Ovary (tissue), 9 donors: ENCODE results near the gene C1orf159. TPM values are rescaled to one million over a fixed set of nuclear protein-coding genes. Genes with fewer than 3 reads are reported as not detected.

ENCODE experiments used
- DNase-seq, 5 donors: peaks; one replicate each; pipeline ENCODE4 v3.0.0-alpha.2; 2019 to 2020
- H3K27ac ChIP-seq, 2 donors: fragments of 200-600 bp; one replicate each; pipeline versions ENCODE4 v1.5.1 to v1.8.0; 2019 to 2022
- H3K27me3 ChIP-seq: fragments of 200-600 bp; one replicate; pipeline ENCODE4 v1.8.0; 2022
- H3K36me3 ChIP-seq: fragments of 200-600 bp; sonication (generic); one replicate; pipeline ENCODE4 v1.5.1; 2019
- H3K4me1 ChIP-seq: one replicate; pipeline ENCODE4 v1.8.1; 2013; ENCODE audit warnings: mild to moderate bottlenecking, moderate library complexity; ENCODE audit not compliant: insufficient read depth
- H3K4me3 ChIP-seq: fragments of 200-600 bp; sonication (generic); one replicate; pipeline ENCODE4 v1.5.1; 2017
- H3K9me3 ChIP-seq, 2 donors: fragments of 200-600 bp in 1 of 2; sonication (generic) in 1 of 2; one replicate each; pipeline versions ENCODE4 v1.5.1 to v1.8.1; 2013 to 2019; ENCODE audit warnings: mild to moderate bottlenecking in 1 of 2, moderate library complexity in 1 of 2
- CTCF ChIP-seq, 3 donors: fragments of 450-650 bp in 2 of 3; fragments of 200-600 bp in 1 of 3; IDR thresholded peaks; one replicate each; pipeline versions ENCODE4 v1.5.1 to v1.8.0; 2016 to 2022; ENCODE audit warnings: antibody characterized with exemption in 3 of 3, mild to moderate bottlenecking in 1 of 3
- EP300 ChIP-seq: sonication (generic); formaldehyde crosslinking; IDR thresholded peaks from one replicate; pipeline ENCODE4 v1.6.1; 2017; ENCODE audit warnings: antibody characterized with exemption
- POLR2A ChIP-seq: fragments of 450-650 bp; IDR thresholded peaks from one replicate; pipeline ENCODE4 v1.6.1; 2017; ENCODE audit warnings: antibody characterized with exemption, mild to moderate bottlenecking, moderate library complexity
- WGBS, 3 donors: extraction: QIAGEN DNeasy Blood & Tissue Kit in 1 of 3; methylation state at CpG; one replicate each; pipeline versions ENCODE4 v1.1.5 to v1.1.7; 2013 to 2017; 5-methylcytosine and 5-hydroxymethylcytosine counted together
- intact Hi-C, 4 donors: fragments of 100-400 bp; cut with DNase I; formaldehyde crosslinking; loops; one replicate each; pipeline versions ENCODE4 v1.11.0 to v1.15.1; 2022 to 2023
- polyA plus RNA-seq, 2 donors: library from polyadenylated mRNA; stranded (reverse); fragments of 200-250 nt in 1 of 2; fragments of 350-450 nt in 1 of 2; fragmentation: Illumina TruSeq in 1 of 2; extraction: RNeasy Lipid Tissue Mini Kit (QIAGEN cat#74804) in 1 of 2; gene quantifications; one replicate each; pipeline ENCODE4 v1.2.3, GENCODE V29; 2013 to 2014
- total RNA-seq, 7 donors: library from RNA; depleted of rRNA in 2 of 7; stranded (reverse); fragments of >200 nt in 2 of 7; fragmentation: NEBNext Ultra II Directional in 3 of 7; extraction: Animal tissue kit (Norgen Biotek cat#: 25700) in 3 of 7; gene quantifications; one replicate each; pipeline versions ENCODE4 v1.1.0 to v1.2.4, GENCODE V29; 2016 to 2023
- donor health status: DM: no; HTN: no; CAD: no; lungs with moderate emphysema.
- donor health status: DM: no; HTN: no; CAD: no.
- donor health status: Bipolar disorder and iron deficiency.
- donor health status: DM: yes; HTN: yes; CAD: no.
- donor health status: DM: no; HTN: no; CAD: no.
- donor health status: DM: yes; HTN: yes; CAD: no.

C1orf159 gene
- total and polyA plus RNA-seq, 9 donors, result 0.28 to 22.1 (median 9.4) TPM

DNA sequence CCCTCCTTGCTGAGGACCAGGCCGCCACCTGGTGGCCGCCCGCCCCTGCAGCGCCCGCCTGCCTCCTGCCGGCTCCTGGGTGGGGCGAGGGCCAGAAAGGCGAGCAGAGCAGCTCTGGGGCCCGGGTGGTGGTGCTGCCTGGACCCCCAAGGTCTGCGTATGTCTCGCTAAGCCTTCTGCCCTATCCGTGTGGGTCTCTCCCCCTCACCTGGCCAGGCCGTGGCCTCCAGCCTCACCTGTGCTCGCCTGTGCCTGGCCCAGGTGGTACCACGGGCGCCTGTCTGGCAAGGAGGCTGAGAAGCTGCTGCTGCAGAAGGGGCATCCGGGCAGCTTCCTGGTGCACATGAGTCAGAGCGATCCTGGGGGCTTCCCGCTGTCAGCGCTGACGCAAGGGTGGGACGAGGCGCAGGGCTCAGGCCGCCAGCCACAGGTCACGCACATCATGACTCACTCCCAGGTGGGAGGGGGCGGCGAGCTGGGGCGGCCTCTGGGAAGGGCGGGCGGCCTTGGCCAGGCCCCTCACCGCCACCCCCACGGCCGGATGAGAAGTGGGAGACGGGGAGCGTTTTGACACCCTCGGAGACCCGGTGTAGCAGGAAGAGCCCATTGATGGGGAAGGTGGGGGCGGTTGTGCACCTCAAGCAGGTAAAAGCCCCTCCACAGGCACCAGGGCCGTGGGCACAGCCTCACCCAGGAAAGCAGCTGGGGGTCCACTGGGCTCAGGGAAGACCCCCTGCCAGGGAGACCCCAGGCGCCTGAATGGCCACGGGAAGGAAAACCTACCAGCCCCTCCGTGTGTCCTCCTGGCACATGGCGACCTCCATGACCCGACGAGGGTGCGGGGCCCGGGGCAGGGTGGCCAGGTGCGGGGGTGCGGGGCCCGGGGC, 51.7 kb downstream of the C1orf159 start:
- Histone ChIP-seq H3K4me1 (peaks cover 3% of the 10 kb centered on the region), H3K27ac (no peak overlapping the region), H3K27me3 (peaks cover 9% of the 10 kb centered on the region), H3K36me3 (no peaks in the 10 kb centered on the region), H3K4me3 (no peak overlapping the region), H3K9me3 (no peaks in the 10 kb centered on the region)
- 5 to 13% (median 7%) methylated on average over 18 to 50 of the region's 50 CpGs for WGBS, 3 donors
- peak in 3 of 5 donors; percentile 43 to 64 (median 63) for DNase-seq
- intact Hi-C loops, result loop anchor here in 1 of 4 donors (2.0 kb wide), 1 partner anchor 79 kb away; no protein-coding TSS in a partner anchor
- TF ChIP-seq CTCF (IDR thresholded peaks at IDR 0.05), result peak; percentile 3 to 70 (median 60)
- no peak for TF ChIP-seq EP300

DNA sequence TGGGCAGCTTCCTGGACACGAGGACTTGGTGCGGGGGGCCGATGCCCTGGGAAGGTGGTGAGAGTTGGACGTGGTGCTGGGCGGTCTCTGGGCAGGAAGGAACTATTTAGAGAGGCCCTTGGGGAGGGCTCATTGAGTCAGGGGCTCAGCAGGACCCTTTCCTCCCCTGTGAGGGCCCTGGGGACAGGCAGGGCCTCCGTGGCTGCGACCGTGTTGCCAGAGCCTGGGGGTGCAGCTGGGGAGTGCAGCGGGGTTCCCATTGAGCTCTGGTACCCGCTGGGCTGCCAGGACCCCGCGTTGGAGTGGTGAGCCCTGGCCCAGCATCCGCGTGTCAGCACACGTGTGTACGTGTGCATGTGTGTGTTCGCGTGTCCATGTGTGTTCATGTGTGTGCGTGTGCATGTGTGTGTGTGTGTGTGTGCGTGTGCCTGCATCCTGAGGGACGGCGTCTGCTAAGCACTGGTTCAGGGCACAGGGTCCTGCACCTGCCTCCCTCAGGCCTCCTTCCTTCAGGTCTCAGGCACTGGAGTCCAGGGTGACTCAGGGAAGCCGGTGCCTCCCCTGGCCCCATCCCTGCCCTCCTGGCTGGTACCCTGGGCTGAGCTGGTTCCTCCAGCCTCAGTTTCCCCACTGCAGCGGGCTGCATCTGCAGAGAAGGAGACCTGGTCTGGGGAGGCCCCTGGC, 52.5 kb downstream of the C1orf159 start:
- Histone ChIP-seq H3K36me3 (no peaks in the 10 kb centered on the region), H3K4me1 (peaks cover 4% of the 10 kb centered on the region), H3K4me3 (no peak overlapping the region), H3K27ac (no peak overlapping the region), H3K9me3 (no peaks in the 10 kb centered on the region), H3K27me3 (peaks cover 9% of the 10 kb centered on the region)
- no peak for DNase-seq
- intact Hi-C loops, result loop anchor here in 1 of 4 donors (2.0 kb wide), 1 partner anchor 79 kb away; no protein-coding TSS in a partner anchor
- 60 to 69% (median 65%) methylated on average over 22 to 24 of the region's 24 CpGs for WGBS, 3 donors
- TF ChIP-seq EP300 (no peak), CTCF (IDR thresholded peaks at IDR 0.05) (peak in 1 of 3 donors; percentile 22)

DNA sequence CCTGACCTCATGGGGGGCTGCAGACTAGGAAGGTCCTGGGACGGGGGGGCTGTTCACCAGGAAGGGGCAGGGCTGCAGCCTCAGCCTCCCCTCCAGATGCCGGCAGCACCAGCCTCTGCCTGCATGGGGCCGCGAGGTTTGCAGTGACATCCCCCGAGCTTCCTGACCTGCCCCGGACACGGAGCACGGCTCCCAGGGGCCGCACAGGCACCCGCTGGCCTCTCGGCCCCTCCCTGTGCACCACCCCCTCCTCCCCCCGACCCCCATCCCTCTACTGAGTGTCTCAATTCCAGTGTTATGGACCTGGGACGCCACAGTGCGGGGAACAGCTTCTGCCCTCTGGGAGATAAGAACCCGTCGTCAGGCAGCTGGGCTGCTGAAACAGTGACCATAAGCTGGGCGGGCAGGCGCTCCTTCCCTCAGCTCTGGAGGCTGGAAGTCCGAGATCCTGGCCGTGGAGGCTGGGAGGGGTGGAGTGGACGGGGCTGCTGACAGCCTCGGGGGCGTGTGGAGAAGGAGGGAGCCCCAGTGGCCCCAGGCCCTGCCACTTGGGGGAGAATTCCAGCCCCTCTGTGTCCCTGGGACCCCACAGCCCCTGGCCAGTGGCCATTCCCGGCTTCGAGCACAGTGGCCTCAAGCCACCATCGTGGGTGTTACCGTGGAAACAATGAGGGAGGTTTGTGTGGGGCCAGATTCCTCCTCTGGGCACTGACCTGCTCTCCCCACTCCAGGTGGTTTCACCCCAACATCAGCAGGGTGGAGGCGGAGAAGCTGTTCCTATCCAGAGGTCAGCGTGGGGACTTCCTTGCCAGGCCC, 53.3 kb downstream of the C1orf159 start:
- H3K9me3 ChIP-seq, result no peaks in the 10 kb centered on the region
- peaks cover 9% of the 10 kb centered on the region for H3K27me3 ChIP-seq
- intact Hi-C loops, result loop anchor here in 1 of 4 donors (2.0 kb wide), 1 partner anchor 78 kb away; no protein-coding TSS in a partner anchor
- no peak for TF ChIP-seq POLR2A
- TF ChIP-seq CTCF (IDR thresholded peaks at IDR 0.05), result no peak
- TF ChIP-seq EP300, result no peak
- peaks cover 3% of the 10 kb centered on the region for H3K4me1 ChIP-seq
- WGBS, 3 donors, result 11 to 18% (median 16%) methylated on average over 29 of the region's 29 CpGs
- H3K36me3 ChIP-seq, result no peaks in the 10 kb centered on the region
- no peak for DNase-seq
- H3K4me3 ChIP-seq, result no peak overlapping the region
- H3K27ac ChIP-seq, result no peak overlapping the region
